ENCODE results near the gene ARHGAP23.
"Not testable (repeated sequence)": the region's sequence is repeated elsewhere in the genome, so short reads cannot be mapped to it uniquely, and the experiment has no call there.

The ARHGAP23 gene

GRCh38 chr17:38512473-38513058 lies 84.3 kb downstream of the ARHGAP23 start:
- DNase-seq (ENCODE audit: low read depth) = no peak

- not testable (repeated sequence) for DNase-seq (ENCODE audit: low read depth)
Observed at GRCh38 chr17:38526526-38526925, 98.3 kb downstream of the ARHGAP23 start.

DNA sequence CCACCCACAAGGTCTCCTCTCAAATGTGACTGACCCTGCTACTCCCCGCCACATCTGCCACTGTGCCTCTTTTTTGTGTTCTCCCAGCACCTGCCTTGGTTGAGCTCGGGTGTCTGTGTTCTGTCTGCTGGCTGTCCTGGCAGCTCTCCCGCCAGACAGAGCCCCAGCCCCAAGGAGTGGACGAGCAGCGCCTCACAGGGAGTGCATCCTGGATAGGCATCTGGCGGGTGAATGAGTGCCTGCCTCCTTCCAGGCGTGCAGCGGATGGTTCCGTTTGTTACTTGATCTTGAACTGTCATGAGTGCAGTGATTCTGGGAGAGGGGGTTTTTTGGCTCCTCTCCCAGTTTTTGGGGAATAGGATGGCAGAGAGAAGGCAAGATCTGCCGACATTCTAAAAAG lies 99.9 kb downstream of the ARHGAP23 start:
- not testable (repeated sequence) for DNase-seq (ENCODE audit: low read depth)

GRCh38 chr17:38530856-38531255 lies 102.6 kb downstream of the ARHGAP23 start:
- not testable (repeated sequence) for DNase-seq (ENCODE audit: low read depth)

- not testable (repeated sequence) for DNase-seq (ENCODE audit: low read depth)
Observed at GRCh38 chr17:38531761-38532160, 103.5 kb downstream of the ARHGAP23 start.

GRCh38 chr17:38532451-38532850 lies 104.2 kb downstream of the ARHGAP23 start:
- no peak for DNase-seq (ENCODE audit: low read depth)

DNA sequence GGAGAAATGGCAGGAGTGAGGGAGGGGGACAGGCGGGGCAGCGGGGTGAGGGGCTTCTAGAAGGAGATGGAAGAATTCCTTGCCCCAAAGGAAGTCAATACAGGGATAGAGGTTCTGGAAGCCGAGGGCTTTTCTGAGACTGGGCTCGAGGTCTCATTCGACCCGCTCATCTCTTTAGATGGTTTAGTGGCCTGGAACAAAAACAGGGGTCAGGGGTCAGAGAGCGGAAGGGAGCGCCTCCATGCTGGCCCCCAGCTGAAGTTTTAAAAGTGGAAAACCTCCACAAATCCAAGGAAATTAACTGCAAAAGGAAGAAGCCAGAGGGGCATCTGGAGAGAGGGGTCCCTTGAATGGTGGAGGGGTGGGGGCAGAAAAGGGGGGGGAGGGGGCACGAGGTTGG lies 105.0 kb downstream of the ARHGAP23 start:
- DNase-seq (ENCODE audit: low read depth) = no peak

DNA sequence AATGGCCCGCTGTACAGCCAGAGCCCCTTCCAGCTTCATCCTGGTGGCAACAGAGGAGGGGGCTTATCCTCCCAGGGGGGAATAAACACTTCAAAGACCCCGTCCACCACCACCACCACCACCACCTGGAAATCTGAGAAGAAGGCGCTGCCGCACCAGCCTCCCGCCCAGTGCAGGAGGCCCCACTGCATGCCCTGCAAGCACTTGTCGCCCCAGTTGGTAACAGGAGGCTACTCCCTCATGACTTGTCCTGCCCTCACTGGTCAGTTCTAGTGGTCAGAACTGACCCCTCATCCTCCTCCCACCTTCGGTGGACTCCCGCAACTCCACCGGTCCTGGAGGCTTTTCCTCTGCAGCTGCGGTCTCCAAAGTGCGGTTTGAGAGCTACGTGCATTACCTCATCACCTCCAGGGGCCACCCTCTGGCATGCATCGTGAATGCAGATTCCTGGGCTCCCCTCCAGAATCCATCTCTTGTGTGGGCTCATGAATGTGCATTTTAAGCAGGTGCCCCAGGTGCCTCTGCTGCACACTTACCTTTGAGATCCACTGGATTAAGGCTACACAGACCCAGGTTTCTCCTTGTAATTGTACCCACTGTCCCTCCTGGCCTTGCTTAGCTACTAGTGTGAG lies 105.7 kb downstream of the ARHGAP23 start:
- no peak for DNase-seq (ENCODE audit: low read depth)

DNA sequence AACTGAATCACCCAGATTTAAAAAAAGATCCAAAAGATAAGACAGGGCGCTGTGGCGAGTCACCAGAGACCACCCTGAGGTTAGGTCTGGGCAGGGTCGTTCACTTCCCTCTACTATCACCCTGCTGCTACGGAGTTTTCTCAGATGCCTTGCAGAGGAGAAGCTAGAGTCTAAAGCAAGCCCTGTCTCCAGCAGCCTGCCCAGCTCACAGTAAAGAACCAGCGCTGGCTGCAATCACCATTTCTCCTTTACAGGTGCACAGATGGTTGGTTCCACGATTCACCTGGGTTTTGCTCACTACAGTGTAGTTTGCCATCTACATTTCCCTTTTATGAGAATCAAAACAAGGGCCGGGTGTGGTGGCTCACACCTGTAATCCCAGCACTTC lies 106.2 kb downstream of the ARHGAP23 start:
- DNase-seq (ENCODE audit: low read depth) = no peak

DNA sequence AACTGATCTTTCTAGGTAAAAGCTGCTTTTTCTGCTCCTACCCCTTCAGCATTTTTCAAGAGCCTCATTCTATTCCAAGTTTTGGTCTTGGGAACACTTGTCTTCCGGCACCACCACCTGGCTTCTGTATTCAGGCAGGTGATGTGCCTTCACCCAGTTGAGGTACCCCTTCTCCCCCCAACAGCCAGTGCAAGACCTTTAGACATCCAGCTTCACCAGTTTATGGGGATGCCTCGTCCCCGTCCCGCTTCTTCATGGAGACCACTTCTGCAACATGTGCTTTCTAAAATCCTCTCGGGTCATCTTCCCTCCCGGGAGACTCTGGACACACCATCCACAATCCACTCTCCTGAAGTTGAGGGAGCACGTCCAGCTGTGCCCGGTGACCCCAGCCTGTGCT lies 107.6 kb downstream of the ARHGAP23 start:
- DNase-seq (ENCODE audit: low read depth) = no peak

GRCh38 chr17:38536661-38537060 lies 108.4 kb downstream of the ARHGAP23 start:
- DNase-seq (ENCODE audit: low read depth) = no peak

- no peak for DNase-seq (ENCODE audit: low read depth)
Observed at GRCh38 chr17:38538906-38539305, 110.6 kb downstream of the ARHGAP23 start.

- DNase-seq (ENCODE audit: low read depth) = no peak
Observed at GRCh38 chr17:38539386-38539785, 111.1 kb downstream of the ARHGAP23 start.

DNA sequence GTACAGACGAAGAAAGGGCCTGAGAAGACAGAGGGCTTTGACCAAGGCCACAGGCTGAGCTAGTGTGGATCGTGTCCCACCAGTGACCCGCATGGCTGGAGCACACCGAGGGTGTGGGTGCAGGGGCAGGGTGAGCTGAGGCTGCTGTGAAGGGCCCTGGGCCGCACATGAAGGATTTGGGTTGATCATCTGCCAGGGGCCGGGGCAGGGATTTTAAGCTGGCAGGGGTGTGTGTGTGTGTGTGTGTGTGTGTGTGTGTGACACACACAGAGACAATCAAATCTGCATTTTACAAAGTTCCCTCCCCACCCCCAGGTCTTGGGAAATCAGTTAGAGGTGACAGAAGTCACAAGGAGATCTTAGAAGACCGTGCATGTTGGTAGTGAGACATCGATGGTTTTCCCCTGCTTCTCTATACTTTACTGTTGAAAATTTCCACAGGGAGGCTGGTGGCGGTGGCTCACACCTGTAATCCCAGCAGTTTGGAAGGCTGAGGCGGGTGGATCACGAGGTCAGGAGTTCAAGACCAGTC lies 112.3 kb downstream of the ARHGAP23 start:
- DNase-seq (ENCODE audit: low read depth) = no peak

- no peak for DNase-seq (ENCODE audit: low read depth)
Observed at GRCh38 chr17:38541281-38541680, 113.0 kb downstream of the ARHGAP23 start.

- no peak for DNase-seq (ENCODE audit: low read depth)
Observed at GRCh38 chr17:38542286-38542685, 114.0 kb downstream of the ARHGAP23 start.

- DNase-seq (ENCODE audit: low read depth) = no peak
Observed at GRCh38 chr17:38543403-38544174, 115.3 kb downstream of the ARHGAP23 start.

DNA sequence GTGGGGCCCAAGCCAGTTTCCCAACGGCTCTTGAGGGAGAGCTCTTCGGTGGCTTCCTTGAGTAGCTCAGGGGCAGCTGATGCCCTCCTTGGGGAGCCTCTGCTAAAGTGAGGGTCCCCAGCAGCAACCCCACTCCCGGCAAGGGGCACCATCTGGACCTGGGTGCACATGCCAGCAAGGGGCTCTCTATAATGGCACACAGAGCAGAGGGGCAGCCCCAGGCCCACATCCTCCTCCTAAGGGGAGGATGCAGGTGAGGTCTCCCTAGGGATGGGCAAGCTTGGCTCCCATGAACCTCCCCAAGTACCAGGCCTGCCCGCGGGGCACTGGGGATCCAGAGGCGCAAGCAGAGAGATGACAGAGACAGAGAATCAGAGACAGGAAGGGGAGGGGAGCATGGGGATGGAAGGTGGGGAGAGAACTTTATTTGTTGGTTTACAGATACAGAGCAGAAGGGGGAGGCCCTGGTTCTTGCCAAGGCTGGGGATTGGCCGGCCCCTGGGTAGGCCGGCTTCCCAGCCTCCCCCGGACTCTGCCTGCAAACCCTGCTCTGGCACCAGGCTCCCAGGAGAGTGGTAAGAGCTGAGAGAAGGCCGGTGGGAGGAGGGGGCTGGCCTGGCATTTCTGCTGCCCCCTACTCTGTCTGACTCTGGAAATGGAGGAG lies 116.0 kb downstream of the ARHGAP23 start:
- DNase-seq (ENCODE audit: low read depth) = no peak

GRCh38 chr17:38544839-38545209 lies 116.6 kb downstream of the ARHGAP23 start:
- no peak for DNase-seq (ENCODE audit: low read depth)

DNA sequence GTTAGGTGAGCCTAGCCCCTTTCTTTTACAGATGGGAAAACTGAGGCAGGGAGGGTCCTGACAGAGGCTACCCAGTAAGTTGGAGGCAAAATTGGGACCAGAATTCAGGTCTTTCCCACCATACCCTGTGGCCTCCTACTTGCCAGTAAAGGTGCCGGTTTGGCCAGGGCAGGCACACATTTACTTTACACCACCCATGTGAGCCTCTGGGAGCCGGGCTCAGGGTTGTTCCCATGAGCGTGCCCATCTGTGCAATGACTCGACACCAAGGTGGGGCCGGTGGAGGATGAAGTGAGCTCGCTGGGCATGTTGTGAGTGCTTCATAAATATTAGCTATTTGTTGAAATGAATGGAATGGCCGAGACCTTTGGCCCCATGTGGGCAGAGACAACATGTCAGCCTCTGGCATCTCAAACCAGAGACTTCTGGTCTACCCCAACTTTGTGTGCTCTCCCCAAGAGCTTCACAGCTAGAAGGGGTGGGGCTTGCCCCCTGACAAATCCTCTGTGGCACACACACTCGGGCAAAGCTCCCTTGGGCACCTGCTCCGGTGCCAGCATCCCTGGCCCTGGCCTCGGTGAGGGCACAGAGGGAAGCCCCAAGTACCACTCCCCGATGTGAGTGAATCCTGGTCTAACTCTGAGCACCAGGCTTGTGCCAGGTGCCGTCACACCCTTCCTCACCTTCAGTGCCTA lies 117.4 kb downstream of the ARHGAP23 start:
- no peak for DNase-seq (ENCODE audit: low read depth)

DNA sequence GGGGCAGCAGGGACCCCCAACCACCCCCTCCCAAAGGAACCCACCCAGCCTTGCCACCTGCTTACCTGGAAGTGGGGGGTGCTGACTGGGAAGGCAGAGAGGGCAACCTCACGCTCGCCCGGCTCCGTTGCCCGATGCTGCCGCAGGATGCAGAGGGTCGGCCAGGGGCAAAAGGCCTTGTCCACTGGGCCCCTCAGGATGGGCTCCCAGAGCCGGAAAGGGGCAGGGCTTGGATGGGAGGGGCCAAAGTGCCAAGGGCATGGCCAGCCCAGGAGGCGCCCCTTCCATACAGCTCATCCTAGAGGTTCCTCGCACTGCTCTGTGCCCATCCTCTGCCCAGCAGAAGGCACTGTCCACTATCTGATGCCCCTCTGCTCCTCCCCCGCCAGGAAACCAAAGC lies 118.1 kb downstream of the ARHGAP23 start:
- DNase-seq (ENCODE audit: low read depth) = no peak

GRCh38 chr17:38547444-38547843 lies 119.2 kb downstream of the ARHGAP23 start:
- DNase-seq (ENCODE audit: low read depth) = no peak
